Trophoblast cell (in vitro differentiated cells and primary cell): ENCODE measurements around the gene SYF2.
A peak's percentile ranks its signal among the peaks of the same experiment; 100 is the strongest.

Experiments used
- DNase-seq, 2 donors: peaks; one replicate each; pipeline ENCODE4 v3.0.0-alpha.2; 2016
- H2AFZ ChIP-seq: 2 replicates; pipeline ENCODE4 v1.6.1; 2013; ENCODE audit warnings: low read length, moderate library complexity, mild to moderate bottlenecking; ENCODE audit not compliant: insufficient read depth, poor library complexity
- H2AK5ac ChIP-seq: 2 replicates; pipeline ENCODE4 v1.6.1; 2013; ENCODE audit warnings: mild to moderate bottlenecking, low read length
- H2BK120ac ChIP-seq: 2 replicates; pipeline ENCODE4 v1.6.1; 2013; ENCODE audit warnings: low read length, mild to moderate bottlenecking, moderate library complexity; ENCODE audit not compliant: insufficient read depth, poor library complexity
- H2BK12ac ChIP-seq: 2 replicates; pipeline ENCODE4 v1.6.1; 2013; ENCODE audit warnings: mild to moderate bottlenecking, low read length, moderate library complexity
- H2BK5ac ChIP-seq: 2 replicates; pipeline ENCODE4 v1.6.1; 2013; ENCODE audit warnings: low read length, low read depth, moderate library complexity, mild to moderate bottlenecking; ENCODE audit not compliant: poor library complexity
- H3K14ac ChIP-seq: 2 replicates; pipeline ENCODE4 v1.6.1; 2013; ENCODE audit warnings: mild to moderate bottlenecking, low read length
- H3K18ac ChIP-seq: 2 replicates; pipeline ENCODE4 v1.6.1; 2013; ENCODE audit warnings: mild to moderate bottlenecking, low read length
- H3K23ac ChIP-seq: 2 replicates; pipeline ENCODE4 v1.6.1; 2013; ENCODE audit warnings: low read length
- H3K27ac ChIP-seq: 2 replicates; pipeline ENCODE4 v1.5.1; 2013; ENCODE audit warnings: low read depth, mild to moderate bottlenecking, inconsistent platforms, low read length, moderate library complexity
- H3K27me3 ChIP-seq: 2 replicates; pipeline ENCODE4 v1.6.1; 2013; ENCODE audit warnings: inconsistent platforms, mild to moderate bottlenecking, low read length, moderate library complexity; ENCODE audit not compliant: insufficient read depth
- H3K36me3 ChIP-seq, 2 experiments: 1 replicate in 1 of 2; 2 replicates in 1 of 2; pipeline ENCODE4 v1.6.1; 2013; ENCODE audit warnings: low read length in 2 of 2, mild to moderate bottlenecking in 2 of 2, moderate library complexity in 1 of 2; ENCODE audit not compliant: insufficient read depth in 2 of 2, control insufficient read depth in 1 of 2
- H3K4ac ChIP-seq: 2 replicates; pipeline ENCODE4 v1.6.1; 2013; ENCODE audit warnings: low read depth, mild to moderate bottlenecking, low read length, moderate library complexity
- H3K4me1 ChIP-seq, 2 experiments: 1 replicate in 1 of 2; 2 replicates in 1 of 2; pipeline ENCODE4 v1.6.1; 2013; ENCODE audit warnings: low read length in 2 of 2, mild to moderate bottlenecking in 2 of 2, moderate library complexity in 1 of 2; ENCODE audit not compliant: insufficient read depth in 2 of 2, control insufficient read depth in 1 of 2
- H3K4me2 ChIP-seq: 2 replicates; pipeline ENCODE4 v1.6.1; 2013; ENCODE audit warnings: inconsistent platforms, mild to moderate bottlenecking, low read length, moderate library complexity
- H3K4me3 ChIP-seq: 2 replicates; pipeline ENCODE4 v1.5.1; 2013; ENCODE audit warnings: mild to moderate bottlenecking, low read depth, low read length, inconsistent platforms
- H3K79me1 ChIP-seq: one replicate; pipeline ENCODE4 v1.6.1; 2013; ENCODE audit warnings: low read length
- H3K79me2 ChIP-seq: 2 replicates; pipeline ENCODE4 v1.6.1; 2013; ENCODE audit warnings: low read length, mild to moderate bottlenecking; ENCODE audit not compliant: control insufficient read depth, insufficient read depth, poor library complexity
- H3K9ac ChIP-seq: 2 replicates; pipeline ENCODE4 v1.6.1; 2013; ENCODE audit warnings: mild to moderate bottlenecking, low read length
- H3K9me3 ChIP-seq: 2 replicates; pipeline ENCODE4 v1.6.1; 2013; ENCODE audit warnings: low read depth, mild to moderate bottlenecking, control low read depth, inconsistent platforms, low read length; ENCODE audit not compliant: insufficient read depth
- H4K12ac ChIP-seq: 2 replicates; pipeline ENCODE4 v1.6.1; 2013; ENCODE audit warnings: low read depth, mild to moderate bottlenecking, low read length, moderate library complexity
- H4K8ac ChIP-seq: 2 replicates; pipeline ENCODE4 v1.6.1; 2013; ENCODE audit warnings: low read depth, mild to moderate bottlenecking, low read length, moderate library complexity
- H4K91ac ChIP-seq: one replicate; pipeline ENCODE4 v1.6.1; 2013; ENCODE audit warnings: low read depth, mild to moderate bottlenecking, low read length, moderate library complexity
- WGBS: extraction: QIAGEN DNeasy Blood & Tissue Kit; methylation state at CpG from one replicate; pipeline ENCODE4 v1.1.7; 2013; ENCODE audit warnings: missing lambda C conversion rate; ENCODE audit not compliant: insufficient read length, insufficient coverage; ENCODE audit errors: extremely low coverage; 5-methylcytosine and 5-hydroxymethylcytosine counted together

Gene SYF2

GRCh38 chr1:25206201-25206600 is 26.1 kb downstream of the SYF2 start:
- Histone ChIP-seq H3K4me1 (no peaks in the 10 kb centered on the region), H3K27me3 (no peaks in the 10 kb centered on the region), H3K18ac (no peak overlapping the region), H3K14ac (no peak overlapping the region), H3K36me3 (no peaks in the 10 kb centered on the region), H2AK5ac (no peak overlapping the region), H2BK120ac (no peak overlapping the region), H3K27ac (no peak overlapping the region), H4K8ac (no peak overlapping the region), H2BK12ac (no peak overlapping the region), H4K91ac (no peak overlapping the region), H2AFZ (no peak overlapping the region), H3K9me3 (no peaks in the 10 kb centered on the region), H3K9ac (no peak overlapping the region), H3K4me2 (no peak overlapping the region), H3K4ac (no peak overlapping the region), H4K12ac (no peak overlapping the region), H3K23ac (no peak overlapping the region), H3K79me2 (no peaks in the 10 kb centered on the region), H3K79me1 (no peaks in the 10 kb centered on the region), H3K4me3 (no peak overlapping the region), H2BK5ac (no peak overlapping the region)
- DNase-seq = no peak
- WGBS = no CpG with 5 or more reads among the region's 5 CpGs

GRCh38 chr1:25205786-25206185 is 26.5 kb downstream of the SYF2 start:
- no peak for DNase-seq
- H3K4me2 ChIP-seq = no peak overlapping the region
- no peaks in the 10 kb centered on the region for H3K27me3 ChIP-seq
- H2BK5ac ChIP-seq = no peak overlapping the region
- H2BK120ac ChIP-seq = no peak overlapping the region
- H2AK5ac ChIP-seq = no peak overlapping the region
- no peaks in the 10 kb centered on the region for H3K79me1 ChIP-seq
- no peaks in the 10 kb centered on the region for H3K36me3 ChIP-seq
- no peak overlapping the region for H4K8ac ChIP-seq
- no peaks in the 10 kb centered on the region for H3K4me1 ChIP-seq
- H2BK12ac ChIP-seq = no peak overlapping the region
- H3K79me2 ChIP-seq = no peaks in the 10 kb centered on the region
- H3K9ac ChIP-seq = no peak overlapping the region
- H3K27ac ChIP-seq = no peak overlapping the region
- no peak overlapping the region for H3K14ac ChIP-seq
- no peak overlapping the region for H3K18ac ChIP-seq
- WGBS = no CpG with 5 or more reads among the region's 5 CpGs
- H4K91ac ChIP-seq = no peak overlapping the region
- no peak overlapping the region for H2AFZ ChIP-seq
- no peaks in the 10 kb centered on the region for H3K9me3 ChIP-seq
- no peak overlapping the region for H3K4me3 ChIP-seq
- no peak overlapping the region for H3K23ac ChIP-seq
- no peak overlapping the region for H3K4ac ChIP-seq
- no peak overlapping the region for H4K12ac ChIP-seq

DNA sequence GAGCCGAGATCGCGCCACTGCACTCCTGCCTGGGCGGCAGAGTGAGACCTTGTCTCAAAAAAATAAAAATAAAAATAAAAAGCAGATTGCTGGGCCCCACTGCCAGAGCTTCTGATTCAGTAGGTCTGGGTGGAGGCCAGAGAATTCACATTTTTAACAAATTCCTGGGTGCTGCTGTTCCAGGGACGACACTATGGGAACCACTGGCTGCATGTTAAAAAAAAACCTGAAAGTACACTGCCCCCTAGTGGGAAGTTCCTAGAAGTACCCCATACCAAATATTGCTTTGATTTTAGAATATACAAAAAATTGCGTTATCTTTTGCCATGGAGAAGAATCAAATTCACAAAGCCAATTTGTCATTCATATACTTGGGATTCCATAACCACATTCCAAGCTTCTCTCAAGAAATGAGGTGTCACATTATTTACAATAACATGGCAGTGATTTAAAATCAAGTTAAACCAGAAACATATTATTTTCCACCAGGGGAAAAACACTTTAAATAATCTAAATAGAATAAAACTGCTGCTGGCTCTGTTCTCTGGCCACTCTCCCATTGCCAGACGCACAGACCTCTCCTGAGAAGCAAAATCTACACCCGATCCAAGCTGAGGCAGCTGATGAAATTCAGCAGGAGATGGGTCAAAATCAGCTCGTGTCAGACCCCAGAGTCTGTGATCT is 27.4 kb downstream of the SYF2 start:
- no peak overlapping the region for H4K91ac ChIP-seq
- H2BK5ac ChIP-seq = no peak overlapping the region
- no peak overlapping the region for H2AFZ ChIP-seq
- H3K18ac ChIP-seq = no peak overlapping the region
- no peak overlapping the region for H3K23ac ChIP-seq
- no peaks in the 10 kb centered on the region for H3K27me3 ChIP-seq
- DNase-seq = peak in 1 of 2 donors; percentile 83
- no peak overlapping the region for H3K4ac ChIP-seq
- no peaks in the 10 kb centered on the region for H3K79me1 ChIP-seq
- H3K4me2 ChIP-seq = no peak overlapping the region
- H3K79me2 ChIP-seq = no peaks in the 10 kb centered on the region
- H4K8ac ChIP-seq = no peak overlapping the region
- no peak overlapping the region for H2BK12ac ChIP-seq
- H2AK5ac ChIP-seq = no peak overlapping the region
- no peaks in the 10 kb centered on the region for H3K9me3 ChIP-seq
- H3K4me3 ChIP-seq = no peak overlapping the region
- H3K14ac ChIP-seq = no peak overlapping the region
- H3K4me1 ChIP-seq = no peaks in the 10 kb centered on the region
- no peak overlapping the region for H3K27ac ChIP-seq
- no CpG with 5 or more reads among the region's 9 CpGs for WGBS
- H3K9ac ChIP-seq = no peak overlapping the region
- no peaks in the 10 kb centered on the region for H3K36me3 ChIP-seq
- H2BK120ac ChIP-seq = no peak overlapping the region
- H4K12ac ChIP-seq = no peak overlapping the region

- H2BK120ac ChIP-seq = no peak overlapping the region
- H2BK5ac ChIP-seq = no peak overlapping the region
- H3K9me3 ChIP-seq = no peaks in the 10 kb centered on the region
- no peak overlapping the region for H2AK5ac ChIP-seq
- H3K14ac ChIP-seq = no peak overlapping the region
- H2BK12ac ChIP-seq = no peak overlapping the region
- no peak overlapping the region for H4K8ac ChIP-seq
- H3K23ac ChIP-seq = no peak overlapping the region
- no peak overlapping the region for H3K4me2 ChIP-seq
- H4K91ac ChIP-seq = no peak overlapping the region
- WGBS = no CpG with 5 or more reads among the region's 7 CpGs
- DNase-seq = no peak
- H3K9ac ChIP-seq = no peak overlapping the region
- no peaks in the 10 kb centered on the region for H3K36me3 ChIP-seq
- no peak overlapping the region for H4K12ac ChIP-seq
- no peaks in the 10 kb centered on the region for H3K79me2 ChIP-seq
- H3K4me3 ChIP-seq = no peak overlapping the region
- H3K4me1 ChIP-seq = no peaks in the 10 kb centered on the region
- H2AFZ ChIP-seq = no peak overlapping the region
- no peaks in the 10 kb centered on the region for H3K27me3 ChIP-seq
- no peak overlapping the region for H3K18ac ChIP-seq
- no peak overlapping the region for H3K4ac ChIP-seq
- H3K79me1 ChIP-seq = no peaks in the 10 kb centered on the region
- no peak overlapping the region for H3K27ac ChIP-seq
These were observed 31.3 kb downstream of the SYF2 start for GRCh38 chr1:25201006-25201405.
